GDM1 (cell line): ENCODE data around the gene TRIM46.

Experiments used
- DNase-seq: peaks from one replicate; lab custom pipeline; 2025; lab: John Stamatoyannopoulos, UW

The TRIM46 gene, protein sequence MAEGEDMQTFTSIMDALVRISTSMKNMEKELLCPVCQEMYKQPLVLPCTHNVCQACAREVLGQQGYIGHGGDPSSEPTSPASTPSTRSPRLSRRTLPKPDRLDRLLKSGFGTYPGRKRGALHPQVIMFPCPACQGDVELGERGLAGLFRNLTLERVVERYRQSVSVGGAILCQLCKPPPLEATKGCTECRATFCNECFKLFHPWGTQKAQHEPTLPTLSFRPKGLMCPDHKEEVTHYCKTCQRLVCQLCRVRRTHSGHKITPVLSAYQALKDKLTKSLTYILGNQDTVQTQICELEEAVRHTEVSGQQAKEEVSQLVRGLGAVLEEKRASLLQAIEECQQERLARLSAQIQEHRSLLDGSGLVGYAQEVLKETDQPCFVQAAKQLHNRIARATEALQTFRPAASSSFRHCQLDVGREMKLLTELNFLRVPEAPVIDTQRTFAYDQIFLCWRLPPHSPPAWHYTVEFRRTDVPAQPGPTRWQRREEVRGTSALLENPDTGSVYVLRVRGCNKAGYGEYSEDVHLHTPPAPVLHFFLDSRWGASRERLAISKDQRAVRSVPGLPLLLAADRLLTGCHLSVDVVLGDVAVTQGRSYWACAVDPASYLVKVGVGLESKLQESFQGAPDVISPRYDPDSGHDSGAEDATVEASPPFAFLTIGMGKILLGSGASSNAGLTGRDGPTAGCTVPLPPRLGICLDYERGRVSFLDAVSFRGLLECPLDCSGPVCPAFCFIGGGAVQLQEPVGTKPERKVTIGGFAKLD

DNA sequence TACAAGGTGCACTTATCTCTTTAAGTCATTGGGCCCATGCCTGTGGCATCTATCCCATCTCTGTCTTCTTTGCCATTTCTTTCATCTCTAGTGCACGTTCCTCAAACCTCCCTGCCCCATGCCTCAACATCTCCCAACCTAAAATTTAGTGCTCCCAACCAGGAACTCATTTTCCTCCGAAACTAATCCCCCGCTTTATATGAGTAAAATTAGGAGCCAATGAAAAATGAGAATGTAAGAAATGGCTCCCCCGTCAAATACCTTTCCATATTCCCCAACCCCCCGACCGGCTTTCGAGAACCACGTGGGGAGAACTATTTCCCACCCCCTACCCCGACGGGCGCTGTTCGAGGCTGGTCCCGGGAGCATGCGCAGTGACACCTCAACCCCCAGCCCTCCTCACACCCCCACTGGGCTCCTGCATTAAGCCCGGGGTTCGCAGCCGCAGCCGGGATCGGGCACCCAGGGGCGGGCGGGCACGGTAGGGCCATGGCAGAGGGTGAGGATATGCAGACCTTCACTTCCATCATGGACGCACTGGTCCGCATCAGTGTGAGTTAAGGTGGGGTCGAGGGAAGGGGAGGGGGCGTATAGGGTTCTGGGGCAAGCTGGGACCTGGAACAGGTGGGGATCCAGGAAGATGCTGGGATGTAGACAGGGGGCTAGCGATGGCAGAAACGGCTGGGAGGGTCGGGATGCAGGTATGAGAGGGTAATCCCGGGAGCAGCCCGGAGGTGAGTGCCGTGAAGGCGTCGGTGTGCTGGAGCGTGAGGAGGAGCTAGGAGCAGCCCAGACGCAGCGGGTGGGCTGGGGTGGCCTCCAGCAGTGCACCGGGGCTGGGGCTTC is at the start of gene TRIM46:
Gene TRIM46, plus strand, starts transcription at position 372 of the 846 bp plus-strand sequence. Its CDS starts 118 bp downstream, at position 490.
- DNase-seq = peak; percentile 50

GRCh38 chr1:155124503-155125463 is 48.9 kb upstream of the TRIM46 start:
- no peak for DNase-seq

- DNase-seq = no peak
Measured at GRCh38 chr1:155125511-155125945, 48.1 kb upstream of the TRIM46 start.

- DNase-seq = no peak
Measured at GRCh38 chr1:155125946-155126555, 47.6 kb upstream of the TRIM46 start.

- DNase-seq = no peak
Measured at GRCh38 chr1:155126556-155127104, 47.0 kb upstream of the TRIM46 start.

DNA sequence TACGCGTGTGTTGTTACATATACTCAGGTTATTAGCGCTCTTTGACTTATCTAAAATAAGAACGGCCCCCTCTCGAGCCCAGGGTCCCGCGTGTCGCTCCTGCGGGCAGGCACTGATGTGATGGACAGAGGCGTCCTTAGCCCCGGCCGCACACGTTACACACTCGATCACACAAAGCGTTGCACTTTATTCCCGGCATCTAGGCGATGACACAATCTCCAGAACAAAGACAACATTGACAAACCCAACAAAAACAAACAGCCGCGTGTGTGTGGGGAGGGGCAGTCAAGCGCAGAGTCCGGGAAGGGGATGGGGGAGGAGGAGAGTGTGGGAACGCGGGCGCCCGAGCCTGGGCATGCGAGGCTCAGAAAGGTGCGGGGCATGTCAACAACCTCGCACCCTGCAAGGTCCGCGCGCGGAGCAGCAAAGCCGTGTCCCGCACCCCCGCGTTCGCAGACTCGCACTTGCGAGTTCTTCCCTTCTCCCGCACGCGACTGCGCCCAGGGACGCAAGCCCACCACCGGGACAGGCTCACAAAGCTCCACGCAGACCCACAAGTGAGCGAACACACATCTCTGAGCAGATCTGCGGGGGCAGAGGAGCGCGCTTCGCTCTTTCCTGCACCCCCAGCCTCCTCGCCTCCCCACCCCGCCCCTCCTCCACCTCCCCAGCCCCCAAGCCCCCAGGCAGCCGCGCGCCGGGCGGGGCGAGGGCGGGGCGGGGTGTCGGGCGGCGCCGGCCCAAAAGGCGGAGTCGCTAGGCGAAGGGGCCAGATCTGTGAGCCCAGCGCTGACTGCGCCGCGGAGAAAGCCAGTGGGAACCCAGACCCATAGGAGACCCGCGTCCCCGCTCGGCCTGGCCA is 46.3 kb upstream of the TRIM46 start, which contains the start of gene EFNA1:
Gene EFNA1, plus strand, starts transcription at position 772 of the 862 bp plus-strand sequence. CDS start 102 bp downstream, outside the sequence.
- DNase-seq = peak; percentile 51

GRCh38 chr1:155127967-155128754 is 45.5 kb upstream of the TRIM46 start:
- no peak for DNase-seq

DNA sequence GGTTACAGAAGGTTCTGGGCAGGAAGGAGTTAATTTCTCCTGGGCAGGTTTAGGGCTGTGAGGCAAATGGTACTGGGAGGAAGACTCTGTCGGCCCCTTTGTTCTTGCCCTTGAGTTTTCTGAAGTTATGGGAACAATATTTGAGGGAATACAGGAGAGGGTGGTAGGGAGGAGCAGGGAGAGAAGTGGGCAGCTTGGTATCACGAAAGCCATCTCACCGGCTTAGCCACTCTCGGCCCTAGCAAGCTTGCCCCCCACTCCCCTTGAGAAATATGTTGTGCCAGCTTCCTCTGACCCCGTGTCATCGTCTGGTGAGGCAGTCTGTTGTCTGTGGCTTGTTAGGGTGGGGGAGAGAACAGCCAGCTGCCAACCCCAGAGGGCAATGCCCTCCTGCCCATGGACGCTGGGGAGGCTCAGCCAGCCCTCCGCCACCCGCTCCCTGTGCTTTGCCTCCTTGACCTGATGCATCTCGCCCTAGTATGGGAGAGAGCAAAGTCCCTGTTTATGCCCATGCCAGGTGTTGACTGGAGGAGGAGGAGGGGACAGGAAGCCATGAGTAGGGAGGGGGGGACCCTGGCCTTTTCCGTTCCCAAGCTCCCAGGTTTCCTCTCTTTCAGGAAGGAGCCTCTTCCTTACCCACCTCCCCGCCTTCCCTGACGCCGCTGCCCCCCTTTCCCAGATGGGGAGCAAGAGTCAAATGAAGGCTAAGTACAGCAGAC is 44.7 kb upstream of the TRIM46 start:
- DNase-seq = no peak

DNA sequence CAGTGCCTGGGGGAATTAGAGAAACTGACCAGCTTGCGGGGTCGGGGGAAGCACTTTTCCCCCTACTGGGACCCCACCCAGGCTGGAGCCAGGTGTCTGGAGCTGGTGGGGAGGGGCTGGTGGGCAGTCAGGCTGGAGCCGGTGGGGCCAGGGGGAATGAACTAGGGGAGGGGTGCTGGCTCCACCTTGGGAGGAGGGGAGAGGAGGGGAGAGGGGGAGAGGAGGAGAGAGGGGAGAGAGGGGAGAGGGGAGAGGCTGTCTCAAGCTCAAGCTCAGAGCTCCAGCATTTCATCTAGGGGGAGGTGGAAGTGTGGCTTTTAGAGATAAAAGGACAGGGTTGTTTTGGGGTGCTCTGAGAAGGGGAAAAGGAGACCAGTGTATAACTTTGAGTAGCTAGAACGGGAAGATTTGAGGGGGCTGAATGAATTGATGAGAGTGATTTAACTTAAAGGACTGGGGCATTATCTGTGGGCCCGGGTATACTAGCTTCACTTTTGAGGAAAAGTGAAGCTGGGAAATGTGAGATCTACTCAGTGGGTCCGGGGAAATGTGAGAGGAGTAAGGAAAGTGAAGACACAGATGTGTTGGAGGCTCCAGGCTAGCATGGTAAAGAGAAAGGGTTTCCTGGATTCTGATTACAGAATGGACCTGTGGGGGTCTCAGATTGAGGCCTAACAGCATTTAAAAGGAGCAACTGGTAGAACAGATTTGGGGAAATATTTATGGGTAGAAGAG is 43.2 kb upstream of the TRIM46 start:
- no peak for DNase-seq

DNA sequence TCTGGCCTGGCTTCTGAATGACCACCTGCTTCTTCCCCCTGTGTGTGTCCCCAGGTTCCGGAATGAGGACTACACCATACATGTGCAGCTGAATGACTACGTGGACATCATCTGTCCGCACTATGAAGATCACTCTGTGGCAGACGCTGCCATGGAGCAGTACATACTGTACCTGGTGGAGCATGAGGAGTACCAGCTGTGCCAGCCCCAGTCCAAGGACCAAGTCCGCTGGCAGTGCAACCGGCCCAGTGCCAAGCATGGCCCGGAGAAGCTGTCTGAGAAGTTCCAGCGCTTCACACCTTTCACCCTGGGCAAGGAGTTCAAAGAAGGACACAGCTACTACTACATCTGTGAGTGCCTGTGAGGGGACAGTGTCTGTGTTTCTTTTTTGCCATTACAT is 42.4 kb upstream of the TRIM46 start:
- DNase-seq = no peak

DNA sequence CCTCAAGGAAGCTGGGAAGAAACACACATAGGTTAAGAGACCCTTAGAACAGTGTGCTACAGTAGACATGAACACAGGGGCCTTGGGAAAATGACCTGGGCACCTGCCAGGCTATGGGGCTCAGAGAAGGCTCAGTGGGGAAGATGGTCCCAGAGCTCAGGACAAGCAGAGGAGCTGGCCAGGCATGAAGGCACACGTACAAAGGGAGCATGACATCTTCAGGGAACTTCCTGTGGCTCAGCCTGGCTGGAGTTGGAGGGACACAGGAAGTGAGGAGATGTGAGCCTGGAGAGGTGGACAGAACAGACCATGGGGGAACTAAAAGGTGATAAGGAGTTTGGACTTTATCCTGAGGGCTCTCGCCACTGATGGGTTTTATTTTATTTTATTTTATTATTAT is 41.8 kb upstream of the TRIM46 start:
- no peak for DNase-seq

GRCh38 chr1:155133799-155134281 is 39.8 kb upstream of the TRIM46 start:
- DNase-seq = no peak

DNA sequence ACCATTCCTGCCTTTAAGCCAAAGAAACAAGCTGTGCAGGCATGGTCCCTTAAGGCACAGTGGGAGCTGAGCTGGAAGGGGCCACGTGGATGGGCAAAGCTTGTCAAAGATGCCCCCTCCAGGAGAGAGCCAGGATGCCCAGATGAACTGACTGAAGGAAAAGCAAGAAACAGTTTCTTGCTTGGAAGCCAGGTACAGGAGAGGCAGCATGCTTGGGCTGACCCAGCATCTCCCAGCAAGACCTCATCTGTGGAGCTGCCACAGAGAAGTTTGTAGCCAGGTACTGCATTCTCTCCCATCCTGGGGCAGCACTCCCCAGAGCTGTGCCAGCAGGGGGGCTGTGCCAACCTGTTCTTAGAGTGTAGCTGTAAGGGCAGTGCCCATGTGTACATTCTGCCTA is 39.3 kb upstream of the TRIM46 start:
- DNase-seq = no peak

GRCh38 chr1:155134880-155135414 is 38.7 kb upstream of the TRIM46 start:
- DNase-seq = no peak

DNA sequence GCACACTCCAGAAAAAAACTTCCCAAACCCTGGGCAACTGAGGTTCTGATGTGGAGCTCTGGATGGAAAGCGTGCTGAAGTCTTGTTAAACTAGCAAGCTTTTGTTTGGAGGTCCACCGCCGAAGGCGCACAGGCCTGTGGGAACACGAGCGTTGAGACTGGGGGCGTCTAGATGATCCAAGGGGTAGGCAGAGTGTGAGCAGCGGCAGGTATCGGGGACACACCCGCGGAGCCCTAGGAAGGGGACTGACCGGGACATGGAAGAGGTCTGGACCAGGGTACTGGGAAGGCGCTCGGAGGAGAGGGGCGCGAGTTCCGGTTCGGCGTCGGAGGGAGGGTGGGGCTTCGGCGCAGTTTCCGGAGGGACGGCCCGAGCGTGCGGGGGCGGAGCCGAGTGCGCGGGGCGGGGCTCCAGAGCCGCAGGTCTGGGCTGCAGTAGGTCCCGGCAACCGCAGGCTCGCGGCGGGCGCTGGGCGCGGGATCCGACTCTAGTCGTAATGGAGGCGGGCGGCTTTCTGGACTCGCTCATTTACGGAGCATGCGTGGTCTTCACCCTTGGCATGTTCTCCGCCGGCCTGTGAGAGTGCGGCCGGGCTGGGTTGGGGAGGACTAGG is 38.1 kb upstream of the TRIM46 start, which contains the start of gene SLC50A1:
Gene SLC50A1, plus strand, starts transcription at position 438 of the 614 bp plus-strand sequence. Its CDS starts 60 bp downstream, at position 498.
- peak; percentile 92 for DNase-seq

GRCh38 chr1:155136748-155137147 is 36.9 kb upstream of the TRIM46 start:
- no peak for DNase-seq
